Aortic smooth muscle cell (primary cell): ENCODE data around the gene DNAH8. TPM values are rescaled to one million over a fixed set of nuclear protein-coding genes. Genes with fewer than 3 reads are reported as not detected.

Experiments used
- total RNA-seq: library from RNA; depleted of rRNA; stranded (reverse); fragments of >200 nt; gene quantifications from 2 replicates; pipeline ENCODE4 v1.2.3, GENCODE V29; 2014

The DNAH8 gene
- total RNA-seq: under 0.01 TPM in 2 replicates

GRCh38 chr6:38715016-38715689 is at the start of gene DNAH8:
Gene DNAH8, plus strand, starts transcription at chr6:38715311. Its CDS starts 7,499 bp downstream, at chr6:38722810.

DNA sequence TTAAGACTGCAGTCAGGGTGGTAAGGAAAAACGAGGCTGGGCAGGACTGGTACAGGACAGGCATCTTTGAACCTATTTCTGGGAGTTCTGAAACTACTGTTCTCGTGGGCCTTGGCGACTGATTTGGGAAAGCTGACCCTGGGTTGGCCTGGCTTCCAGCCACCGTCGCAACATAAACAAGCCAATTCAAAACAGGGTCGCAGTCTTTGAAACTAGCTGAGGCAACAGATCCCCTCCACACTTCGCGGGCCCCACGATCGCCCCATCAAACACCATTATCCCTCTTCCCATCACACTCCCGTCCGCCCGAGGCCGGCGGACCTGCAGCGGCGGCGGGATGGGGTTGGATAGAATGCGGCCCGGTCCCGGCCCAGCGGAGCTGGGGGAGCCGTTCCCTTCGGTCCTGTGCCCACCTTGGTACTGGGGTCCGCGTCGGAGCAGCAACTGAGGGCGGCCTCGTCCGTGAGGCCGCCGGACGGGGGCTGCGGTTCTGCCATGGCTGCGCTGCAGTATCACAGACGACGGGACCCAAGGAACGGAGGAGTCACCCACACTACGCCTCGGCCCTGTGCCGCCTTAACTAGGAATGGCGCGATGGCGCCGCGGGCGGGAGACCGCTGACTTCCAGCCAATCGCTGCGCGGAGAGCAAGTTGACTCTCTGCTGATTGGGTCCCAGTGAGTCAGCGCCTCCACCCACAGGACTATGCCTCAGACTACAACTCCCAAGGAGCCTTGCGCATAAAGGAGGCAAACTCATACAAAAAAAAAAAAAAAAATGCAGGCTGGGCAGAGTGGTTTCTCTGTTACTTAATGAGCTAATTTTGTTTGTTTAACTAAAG is 12.3 kb upstream of the DNAH8 start, which contains the start of gene GLO1:
Gene GLO1 (minus strand): TSS at position 588 of the 840 bp plus-strand sequence. CDS start 91 bp downstream, at position 497.

GRCh38 chr6:39048481-39049399 is 333.6 kb downstream of the DNAH8 start, which contains the start of gene GLP1R:
Gene GLP1R, plus strand, starts transcription at chr6:39048781. Its CDS starts 60 bp downstream, at chr6:39048841.

Other genes with a start within 250 kb of the DNAH8 start
- gene BTBD9, start 75.4 kb upstream of the DNAH8 start, total RNA-seq: 12.1 and 12.2 TPM in 2 replicates
- gene GLO1, start 12.2 kb upstream of the DNAH8 start, total RNA-seq: 102 and 113 TPM in 2 replicates